Epithelial cell of proximal tubule (primary cell): ENCODE data around the gene LRRTM3. TPM values are rescaled to one million over a fixed set of nuclear protein-coding genes. Genes with fewer than 3 reads are reported as not detected.

Experiments used
- DNase-seq: peaks from one replicate; pipeline ENCODE4 v3.0.0-alpha.2; 2011; ENCODE audit warnings: low read depth
- H3K4me3 ChIP-seq: 2 replicates; pipeline ENCODE4 v1.5.1; 2011; ENCODE audit warnings: low read depth, mild to moderate bottlenecking, low read length
- CTCF ChIP-seq: conservative IDR thresholded peaks from 2 replicates; pipeline ENCODE4 v1.5.1; 2012; ENCODE audit warnings: low read depth, mild to moderate bottlenecking, low read length
- total RNA-seq: library from RNA; depleted of rRNA; stranded (reverse); fragments of >200 nt; gene quantifications from 2 replicates; pipeline ENCODE4 v1.2.3, GENCODE V29; 2015

LRRTM3 gene
- total RNA-seq, 1 donor from 2014 or later: 0.06 TPM

GRCh38 chr10:67095531-67095930 lies 169.7 kb downstream of the LRRTM3 start:
- H3K4me3 ChIP-seq: no peak overlapping the region
- no peak for TF ChIP-seq CTCF
- no peak for DNase-seq

GRCh38 chr10:67098461-67098860 lies 172.6 kb downstream of the LRRTM3 start:
- no peak overlapping the region for H3K4me3 ChIP-seq
- no peak for TF ChIP-seq CTCF
- no peak for DNase-seq

GRCh38 chr10:67100951-67101350 lies 175.1 kb downstream of the LRRTM3 start:
- H3K4me3 ChIP-seq: no peak overlapping the region
- TF ChIP-seq CTCF: no peak
- DNase-seq: no peak

GRCh38 chr10:67107670-67108069 lies 181.8 kb downstream of the LRRTM3 start:
- no peak for DNase-seq
- H3K4me3 ChIP-seq: no peak overlapping the region
- TF ChIP-seq CTCF: no peak

GRCh38 chr10:67110286-67110685 lies 184.4 kb downstream of the LRRTM3 start:
- no peak for TF ChIP-seq CTCF
- no peak for DNase-seq

GRCh38 chr10:67112765-67113164 lies 186.9 kb downstream of the LRRTM3 start:
- H3K4me3 ChIP-seq: no peak overlapping the region
- TF ChIP-seq CTCF: no peak
- no peak for DNase-seq

More at GRCh38 chr10:67110286-67110685, 184.4 kb downstream of the LRRTM3 start:
- no peak overlapping the region for H3K4me3 ChIP-seq

GRCh38 chr10:67114945-67115344 lies 189.1 kb downstream of the LRRTM3 start:
- no peak for TF ChIP-seq CTCF
- no peak for DNase-seq
- no peak overlapping the region for H3K4me3 ChIP-seq
